Right cardiac atrium (tissue), 5 donors: ENCODE measurements around the gene LAMP1. TPM values are rescaled to one million over a fixed set of nuclear protein-coding genes. Genes with fewer than 3 reads are reported as not detected.

Experiments used
- ATAC-seq, 2 donors: fragments of 200-7000 bp; cut with Tn5 transposase; one replicate each; pipeline versions ENCODE4 v1.8.0 to v1.9.1; 2020; ENCODE audit warnings: moderate library complexity in 2 of 2, mild to moderate bottlenecking in 1 of 2
- DNase-seq, 3 donors: peaks; one replicate each; pipeline ENCODE4 v3.0.0-alpha.2; 2020
- H3K27ac ChIP-seq: one replicate; pipeline ENCODE4 v1.5.1; 2013; ENCODE audit warnings: mild to moderate bottlenecking, low read length, control low read depth, moderate library complexity
- H3K27me3 ChIP-seq: one replicate; pipeline ENCODE4 v1.6.1; 2013; ENCODE audit not compliant: control insufficient read depth, insufficient read depth
- H3K4me1 ChIP-seq: one replicate; pipeline ENCODE4 v1.6.1; 2013; ENCODE audit warnings: low read length; ENCODE audit not compliant: control insufficient read depth, insufficient read depth
- H3K4me3 ChIP-seq: one replicate; pipeline ENCODE4 v1.5.1; 2013; ENCODE audit warnings: low read length, control low read depth
- H3K9me3 ChIP-seq: one replicate; pipeline ENCODE4 v1.6.1; 2013; ENCODE audit warnings: low read length; ENCODE audit not compliant: control insufficient read depth
- WGBS: extraction: QIAGEN DNeasy Blood & Tissue Kit; methylation state at CpG from one replicate; pipeline ENCODE4 v1.1.7; 2013; 5-methylcytosine and 5-hydroxymethylcytosine counted together
- intact Hi-C, 4 donors: fragments of 100-400 bp; cut with DNase I; formaldehyde crosslinking; loops; one replicate each; pipeline versions ENCODE4 v1.11.0 to v1.14.0; 2022 to 2023
- polyA plus RNA-seq: library from polyadenylated mRNA; stranded (reverse); fragments of 200-250 nt; gene quantifications from one replicate; pipeline ENCODE4 v1.2.3, GENCODE V29; 2013
- total RNA-seq, 4 donors: library from RNA; stranded (reverse); fragmentation: NEBNext Ultra II Directional; extraction: Animal tissue kit (Norgen Biotek cat#: 25700); gene quantifications; one replicate each; pipeline ENCODE4 v1.2.1, GENCODE V29; 2021
- donor health status: healthy with polysubstance abuse.
- donor health status: DM: no; HTN: yes; CAD: no.
- donor health status: DM: no; HTN: no; CAD: no.
- donor health status: DM: no; HTN: yes; CAD: no; lungs with severe emphysema.
- donor health status: DM: yes; HTN: yes; CAD: no.

The LAMP1 gene
- total and polyA plus RNA-seq, 5 donors, result 70.1 to 115 (median 110) TPM

DNA sequence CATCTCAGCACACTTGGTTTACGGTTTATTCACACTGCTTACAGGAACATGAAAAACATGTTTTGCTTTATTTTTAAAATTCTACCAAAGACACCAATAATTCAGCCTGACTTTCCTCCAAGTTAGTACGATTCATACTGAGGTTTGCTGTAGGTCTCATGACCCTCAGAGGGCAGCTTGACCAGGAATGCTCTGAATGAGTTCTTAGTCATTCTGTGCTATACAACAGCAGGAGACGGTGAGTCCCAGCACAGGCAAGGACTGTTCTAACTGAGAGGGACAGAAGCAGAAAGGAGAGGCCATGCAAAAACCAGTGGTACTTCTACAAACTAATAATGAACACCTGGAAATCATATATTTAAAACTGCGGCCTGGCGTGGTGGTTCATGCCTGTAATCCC is 60.5 kb downstream of the LAMP1 start:
- intact Hi-C loops, result no loop called here
- Histone ChIP-seq H3K4me3 (no peak overlapping the region), H3K27me3 (no peaks in the 10 kb centered on the region), H3K27ac (no peak overlapping the region), H3K4me1 (no peaks in the 10 kb centered on the region), H3K9me3 (no peaks in the 10 kb centered on the region)
- no peak for DNase-seq
- ATAC-seq, result no peak
- WGBS, result 91% methylated on average over 5 of the region's 5 CpGs

GRCh38 chr13:113358653-113359190 is 61.7 kb downstream of the LAMP1 start:
- no peak for DNase-seq
- Histone ChIP-seq H3K9me3 (no peaks in the 10 kb centered on the region), H3K27me3 (no peaks in the 10 kb centered on the region), H3K27ac (no peak overlapping the region), H3K4me1 (no peaks in the 10 kb centered on the region), H3K4me3 (no peak overlapping the region)
- no peak for ATAC-seq
- WGBS, result 69% methylated on average over 6 of the region's 6 CpGs
- intact Hi-C loops, result no loop called here

- WGBS, result 76% methylated on average over 11 of the region's 11 CpGs
- intact Hi-C loops, result no loop called here
- Histone ChIP-seq H3K9me3 (no peaks in the 10 kb centered on the region), H3K4me1 (no peaks in the 10 kb centered on the region), H3K27me3 (no peaks in the 10 kb centered on the region), H3K27ac (no peak overlapping the region), H3K4me3 (no peak overlapping the region)
- DNase-seq, result no peak
- no peak for ATAC-seq
These were observed 62.5 kb downstream of the LAMP1 start for GRCh38 chr13:113359571-113359970.

DNA sequence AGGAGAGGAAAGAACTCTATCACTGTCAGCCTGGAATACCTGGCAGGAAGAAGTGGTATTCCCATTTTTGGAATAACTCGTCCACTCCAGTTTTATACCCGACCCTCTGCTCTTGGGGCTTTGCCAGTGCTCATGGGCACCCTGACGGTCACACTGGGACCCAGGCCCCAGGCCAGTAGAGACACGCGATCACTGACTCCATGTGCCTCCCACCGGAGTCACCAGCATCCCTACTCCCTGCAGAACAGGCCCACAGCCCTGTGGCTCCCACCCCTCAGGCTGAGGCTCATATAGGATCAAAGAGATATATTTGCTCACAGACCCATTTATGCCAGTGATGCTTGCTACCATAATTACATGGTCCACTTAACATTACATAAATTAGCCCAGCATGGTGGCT is 63.4 kb downstream of the LAMP1 start:
- Histone ChIP-seq H3K9me3 (no peaks in the 10 kb centered on the region), H3K4me3 (no peak overlapping the region), H3K4me1 (no peaks in the 10 kb centered on the region), H3K27me3 (no peaks in the 10 kb centered on the region), H3K27ac (no peak overlapping the region)
- 85% methylated on average over 6 of the region's 6 CpGs for WGBS
- no peak for DNase-seq
- intact Hi-C loops, result no loop called here
- ATAC-seq, result no peak

DNA sequence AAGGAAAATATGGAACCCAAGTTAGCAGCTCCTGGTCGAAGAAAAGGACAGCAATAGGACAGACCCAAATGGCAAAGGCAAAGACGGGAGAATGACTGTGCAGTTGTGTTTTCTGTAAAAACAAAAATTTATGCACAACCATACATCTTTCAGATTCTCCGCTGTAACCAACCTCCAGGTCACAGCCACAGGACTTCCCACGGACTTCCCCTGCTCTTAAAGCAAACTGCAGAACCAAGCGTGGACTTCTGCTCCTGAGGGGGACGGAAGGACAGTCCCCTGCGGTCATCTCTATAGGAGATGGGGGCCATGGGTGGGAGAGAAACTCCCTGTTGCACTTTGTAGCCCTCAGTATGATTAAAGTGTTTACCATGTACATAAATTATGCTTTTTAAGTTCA is 64.4 kb downstream of the LAMP1 start:
- ATAC-seq (no peak), DNase-seq (no peak)
- no peak overlapping the region for H3K4me3 ChIP-seq
- H3K27me3 ChIP-seq, result no peaks in the 10 kb centered on the region
- H3K9me3 ChIP-seq, result no peaks in the 10 kb centered on the region
- no peaks in the 10 kb centered on the region for H3K4me1 ChIP-seq
- intact Hi-C loops, result no loop called here
- WGBS, result 64% methylated on average over 7 of the region's 7 CpGs
- H3K27ac ChIP-seq, result no peak overlapping the region

- WGBS, result 12% methylated on average over 35 of the region's 41 CpGs
- Histone ChIP-seq H3K4me3 (peak overlapping the region; percentile 36), H3K9me3 (no peaks in the 10 kb centered on the region), H3K4me1 (no peaks in the 10 kb centered on the region), H3K27me3 (no peaks in the 10 kb centered on the region), H3K27ac (no peak overlapping the region)
- DNase-seq (peak in 2 of 3 donors; percentile 69 to 70), ATAC-seq (peak in 1 of 2 donors; percentile 26)
- intact Hi-C loops, result no loop called here
These were observed 67.4 kb downstream of the LAMP1 start for GRCh38 chr13:113364311-113364889.

- ATAC-seq (peak; percentile 20 to 24), DNase-seq (peak in 2 of 3 donors; percentile 64 to 74)
- WGBS, result 81% methylated on average over 41 of the region's 41 CpGs
- peak overlapping the region; percentile 36 for H3K4me3 ChIP-seq
- no peaks in the 10 kb centered on the region for H3K9me3 ChIP-seq
- intact Hi-C loops, result no loop called here
- H3K27me3 ChIP-seq, result no peaks in the 10 kb centered on the region
- no peaks in the 10 kb centered on the region for H3K4me1 ChIP-seq
- no peak overlapping the region for H3K27ac ChIP-seq
These were observed 68.0 kb downstream of the LAMP1 start for GRCh38 chr13:113364901-113365582.

DNA sequence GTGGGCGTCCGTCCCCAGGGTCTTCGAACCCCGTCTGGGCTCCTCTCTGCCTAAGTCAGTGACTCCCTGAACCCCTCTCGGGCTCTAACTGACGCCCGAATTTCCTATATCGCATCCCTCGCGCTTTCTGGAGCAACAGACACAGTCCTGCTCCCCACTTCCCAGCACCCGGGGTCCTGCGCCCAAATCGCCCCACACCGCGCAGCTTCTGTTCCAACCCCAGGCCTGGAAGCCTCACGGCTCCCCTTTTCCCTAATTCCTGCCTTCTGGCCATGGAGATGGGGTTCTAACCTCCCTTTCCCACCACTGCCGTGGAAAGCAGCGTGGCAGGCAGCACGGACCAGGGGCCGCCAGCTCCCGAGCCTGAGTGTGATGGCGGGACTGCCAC is 68.5 kb downstream of the LAMP1 start:
- ATAC-seq (no peak), DNase-seq (peak in 1 of 3 donors; percentile 50)
- no peaks in the 10 kb centered on the region for H3K9me3 ChIP-seq
- H3K4me1 ChIP-seq, result no peaks in the 10 kb centered on the region
- no peak overlapping the region for H3K4me3 ChIP-seq
- no peak overlapping the region for H3K27ac ChIP-seq
- intact Hi-C loops, result no loop called here
- no peaks in the 10 kb centered on the region for H3K27me3 ChIP-seq
- 91% methylated on average over 22 of the region's 22 CpGs for WGBS

DNA sequence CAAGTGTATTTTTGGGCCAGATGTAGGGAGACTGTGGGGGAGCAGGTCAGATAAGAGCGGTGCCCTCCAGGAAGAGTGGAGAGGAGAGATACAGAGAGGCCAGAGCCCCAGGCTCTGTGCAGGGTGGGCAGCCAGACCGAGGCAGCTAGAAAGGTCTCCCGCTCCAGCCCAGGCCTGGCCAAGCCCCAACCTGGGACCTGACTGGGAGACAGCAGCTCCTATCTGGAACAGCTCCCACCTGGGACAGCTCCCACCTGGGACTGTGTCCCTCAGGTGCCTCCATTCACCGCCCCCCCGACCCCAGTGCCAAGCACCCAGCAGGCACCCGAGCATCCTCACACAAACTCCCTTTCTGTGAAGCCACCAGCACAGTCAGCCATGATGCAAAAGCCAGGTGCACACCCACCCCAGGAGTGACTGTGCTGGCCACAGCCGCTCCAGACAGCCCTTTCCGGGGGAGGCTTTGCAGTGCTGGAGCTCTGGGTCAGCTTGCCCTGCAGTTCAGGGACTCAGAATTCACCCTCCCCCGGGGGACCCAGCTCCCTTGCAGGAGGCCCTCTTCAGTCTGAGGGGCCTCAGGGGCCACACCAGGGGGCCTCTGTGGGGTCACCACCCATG is 69.0 kb downstream of the LAMP1 start:
- ATAC-seq (peak in 1 of 2 donors; percentile 5), DNase-seq (peak in 1 of 3 donors; percentile 59)
- H3K4me1 ChIP-seq, result no peaks in the 10 kb centered on the region
- H3K4me3 ChIP-seq, result no peak overlapping the region
- H3K27me3 ChIP-seq, result no peaks in the 10 kb centered on the region
- intact Hi-C loops, result no loop called here
- H3K27ac ChIP-seq, result no peak overlapping the region
- no peaks in the 10 kb centered on the region for H3K9me3 ChIP-seq
- WGBS, result 81% methylated on average over 9 of the region's 9 CpGs

- no peaks in the 10 kb centered on the region for H3K27me3 ChIP-seq
- DNase-seq (peak in 1 of 3 donors; percentile 35), ATAC-seq (no peak)
- H3K9me3 ChIP-seq, result no peaks in the 10 kb centered on the region
- H3K27ac ChIP-seq, result no peak overlapping the region
- intact Hi-C loops, result no loop called here
- no peak overlapping the region for H3K4me3 ChIP-seq
- no peaks in the 10 kb centered on the region for H3K4me1 ChIP-seq
- 81% methylated on average over 15 of the region's 15 CpGs for WGBS
These were observed 70.1 kb downstream of the LAMP1 start for GRCh38 chr13:113367020-113367560.

DNA sequence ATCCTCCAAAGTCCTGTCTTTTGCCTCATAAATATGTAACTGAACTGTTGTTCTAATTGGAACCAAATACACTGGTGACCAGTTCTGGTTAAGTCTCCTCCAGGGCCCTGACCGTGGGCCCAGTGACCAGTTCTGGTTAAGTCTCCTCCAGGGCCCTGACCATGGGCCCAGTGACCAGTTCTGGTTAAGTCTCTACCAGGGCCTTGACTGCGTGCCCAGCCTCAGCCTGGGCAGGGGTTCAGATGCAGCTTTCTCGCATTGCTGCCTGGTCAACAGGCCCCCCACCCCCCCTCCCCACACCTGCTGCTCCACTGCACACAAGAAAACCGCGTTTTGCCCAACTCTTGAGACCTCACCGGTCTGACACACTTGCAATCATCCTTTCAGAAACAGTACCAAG is 70.7 kb downstream of the LAMP1 start:
- Histone ChIP-seq H3K27me3 (no peaks in the 10 kb centered on the region), H3K4me1 (no peaks in the 10 kb centered on the region), H3K27ac (no peak overlapping the region), H3K4me3 (no peak overlapping the region), H3K9me3 (no peaks in the 10 kb centered on the region)
- no peak for DNase-seq
- WGBS, result 84% methylated on average over 6 of the region's 6 CpGs
- intact Hi-C loops, result no loop called here
- ATAC-seq, result no peak
